GM18907 (cell line): ENCODE results near the gene DCLRE1B.
"Not testable (repeated sequence)": the region's sequence is repeated elsewhere in the genome, so short reads cannot be mapped to it uniquely, and the experiment has no call there.

Experiments used
- ATAC-seq: cut with Tn5 transposase; IDR thresholded peaks from one replicate; pipeline ENCODE4 v1.9.1; 2021; ENCODE audit warnings: mild to moderate bottlenecking, moderate library complexity; ENCODE audit not compliant: unreplicated experiment

Gene DCLRE1B

DNA sequence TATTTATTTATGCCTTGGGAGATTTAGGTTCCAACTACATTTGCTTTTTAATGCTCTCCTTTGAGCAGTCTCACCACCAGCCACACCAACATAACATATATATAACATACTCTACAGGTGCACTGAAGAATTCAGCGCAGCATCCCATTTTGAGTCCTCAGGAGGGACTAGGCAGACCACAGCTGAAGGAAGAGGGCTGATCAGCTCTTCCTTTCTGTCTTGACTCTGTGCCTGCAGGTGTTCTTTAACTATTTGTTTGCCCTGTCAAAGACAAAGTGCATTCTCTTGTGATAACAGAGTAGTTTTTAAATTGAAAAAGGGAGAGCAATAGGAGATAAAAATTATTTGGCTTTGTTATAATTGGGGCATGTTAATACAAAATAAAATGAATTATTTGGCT, 41.0 kb downstream of the DCLRE1B start:
- ATAC-seq = no peak

DNA sequence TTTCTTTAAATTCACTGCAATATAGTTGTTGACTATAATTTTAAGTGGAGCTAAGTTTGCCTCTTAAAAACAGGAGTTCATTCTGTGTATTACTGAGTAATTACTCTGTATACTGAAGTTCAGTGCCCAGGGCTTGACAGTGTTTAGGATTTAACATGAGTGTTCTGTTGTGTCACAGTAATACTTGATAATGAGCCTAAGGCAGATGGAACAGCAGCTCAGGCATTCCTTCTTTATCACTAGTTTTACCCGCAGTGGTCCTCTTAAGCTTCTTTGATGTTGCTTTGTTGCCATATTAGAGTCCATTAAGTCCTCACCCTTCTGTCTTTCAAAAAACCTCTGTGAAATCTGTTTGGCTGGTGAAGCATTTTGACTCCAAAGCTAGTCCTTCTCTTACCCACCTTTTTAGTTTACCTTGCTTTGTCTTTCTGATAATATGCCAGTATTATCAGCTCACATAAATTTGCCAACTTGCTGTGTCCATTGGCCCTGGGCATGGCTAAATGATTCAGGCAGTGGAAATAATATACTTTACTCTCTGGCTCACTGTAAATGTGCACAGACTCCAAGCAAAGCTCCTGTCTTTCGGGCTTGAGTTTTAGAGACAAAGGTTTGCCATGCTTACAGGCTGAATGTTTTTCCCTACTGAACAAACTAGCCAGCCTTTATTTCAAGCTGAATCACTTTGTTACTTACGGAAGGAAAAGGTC, 41.7 kb downstream of the DCLRE1B start:
- no peak for ATAC-seq

DNA sequence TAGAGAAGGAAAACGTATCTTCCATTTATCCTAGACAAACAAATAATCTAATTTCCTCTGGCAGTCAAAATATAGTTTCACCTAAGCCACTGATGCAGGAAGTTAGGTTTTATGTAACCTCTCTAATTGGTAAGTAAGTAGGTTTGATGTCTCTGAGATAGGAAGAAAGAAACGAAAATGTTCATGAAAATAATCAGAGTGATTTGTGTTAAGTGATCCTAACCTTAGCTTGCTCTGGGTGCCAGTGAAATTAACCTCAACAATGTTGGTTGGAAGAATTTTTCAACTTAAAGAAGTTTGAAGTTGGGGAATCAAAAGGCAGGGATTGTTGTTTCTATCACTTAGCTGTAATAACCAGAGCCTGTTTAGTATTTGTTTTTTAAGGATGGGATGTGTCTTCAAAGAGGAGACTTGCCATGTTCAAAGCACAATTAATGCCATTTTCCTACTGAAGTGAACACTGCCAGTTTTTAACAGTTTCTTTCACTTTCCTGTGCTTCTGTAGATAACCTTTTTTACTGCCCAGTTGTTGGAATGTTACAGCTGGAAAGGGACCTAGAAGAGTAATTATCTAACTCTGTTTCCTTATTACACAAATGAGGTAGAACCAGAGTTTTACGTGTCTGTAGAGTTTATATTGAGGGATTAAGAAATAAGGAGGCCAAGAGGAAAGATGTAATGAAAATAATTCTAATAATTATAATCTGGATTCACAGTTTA, 42.4 kb downstream of the DCLRE1B start:
- no peak for ATAC-seq

DNA sequence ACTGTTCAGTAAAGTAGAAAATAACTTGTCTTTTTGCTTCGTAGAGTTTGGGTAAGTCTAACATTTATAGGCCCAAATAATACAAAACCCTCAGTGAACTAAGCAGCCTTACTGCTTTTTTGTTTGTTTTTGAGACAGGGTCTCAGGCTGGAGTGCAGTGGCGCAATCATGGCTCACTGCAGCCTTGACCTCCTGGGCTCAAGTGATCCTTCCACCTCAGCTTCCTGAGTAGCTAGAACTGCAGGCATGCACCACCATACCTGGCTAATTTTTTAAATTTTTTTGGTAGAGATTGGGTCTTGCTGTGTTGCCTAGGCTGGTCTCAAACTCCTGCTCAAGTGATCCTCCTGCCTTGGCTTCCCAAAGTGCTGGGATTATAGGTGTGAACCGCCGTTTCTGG, 43.0 kb downstream of the DCLRE1B start:
- ATAC-seq = not testable (repeated sequence)

DNA sequence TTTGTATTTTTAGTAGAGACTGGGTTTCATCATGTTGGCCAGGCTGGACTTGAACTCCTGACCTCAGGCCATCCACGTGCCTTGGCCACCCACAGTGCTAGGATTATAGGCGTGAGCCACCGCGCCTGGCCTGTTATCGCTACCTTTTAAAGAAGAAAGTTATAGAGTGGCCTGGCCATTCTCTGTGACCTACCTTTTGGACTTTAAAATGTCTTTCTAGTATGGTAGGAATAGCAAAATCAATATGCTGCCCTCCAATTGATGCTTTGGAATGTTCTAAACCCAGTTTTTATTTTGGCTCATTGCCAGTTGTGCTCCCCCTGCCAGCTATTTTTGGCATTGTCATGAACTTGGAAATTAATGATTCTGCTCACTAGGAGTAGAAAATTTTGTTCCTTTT, 43.9 kb downstream of the DCLRE1B start:
- no peak for ATAC-seq

DNA sequence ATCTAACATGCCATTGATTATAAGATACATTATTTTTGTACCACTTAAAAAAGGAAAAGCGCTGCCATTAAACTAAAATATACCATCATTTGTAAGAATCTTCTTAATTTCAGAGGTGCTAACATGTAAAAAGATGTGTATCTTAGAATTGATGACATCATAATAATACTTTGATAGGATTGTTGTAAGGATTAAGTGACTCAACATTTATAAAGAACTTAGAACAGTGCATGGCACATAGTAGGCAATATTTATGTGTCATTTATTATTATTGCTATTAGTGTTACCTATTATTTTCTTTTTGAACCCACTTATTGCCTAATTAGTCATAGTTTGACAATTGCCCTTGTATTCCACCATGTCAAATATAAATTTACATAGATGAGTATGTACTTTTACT, 45.8 kb downstream of the DCLRE1B start:
- ATAC-seq = no peak

DNA sequence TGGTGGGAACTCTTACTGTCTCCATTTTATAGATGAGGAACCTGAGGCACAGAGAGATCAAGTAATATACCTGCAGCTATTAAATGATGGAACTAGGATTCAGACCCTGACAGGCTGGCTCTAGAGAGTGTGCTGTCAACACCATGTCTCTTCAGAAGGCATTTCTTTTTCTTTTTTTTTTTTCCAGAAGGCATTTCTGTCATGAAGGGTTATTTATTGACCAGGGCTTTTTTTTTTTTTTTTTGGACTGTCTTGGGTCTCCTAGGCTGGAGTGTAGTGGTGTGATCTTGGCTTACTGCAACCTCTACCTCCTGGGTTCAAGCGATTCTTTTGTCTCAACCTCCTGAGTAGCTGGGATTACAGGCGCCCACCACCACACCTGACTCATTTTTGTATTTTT, 46.6 kb downstream of the DCLRE1B start:
- ATAC-seq = no peak

DNA sequence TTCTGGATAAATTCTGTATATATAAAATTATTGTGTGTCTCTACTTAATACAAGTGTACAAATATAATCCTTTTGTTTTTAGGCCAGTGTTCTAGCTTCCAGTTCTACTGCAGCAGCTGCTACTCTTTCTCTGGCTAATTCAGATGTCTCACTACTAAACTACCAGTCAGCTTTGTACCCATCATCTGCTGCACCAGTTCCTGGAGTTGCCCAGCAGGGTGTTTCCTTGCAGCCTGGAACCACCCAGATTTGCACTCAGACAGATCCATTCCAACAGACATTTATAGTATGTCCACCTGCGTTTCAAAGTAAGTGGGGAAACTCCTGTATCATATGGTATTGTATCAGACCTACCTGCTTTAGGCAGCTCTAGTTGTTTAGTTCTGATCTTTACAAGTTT, 52.9 kb downstream of the DCLRE1B start:
- ATAC-seq = no peak

DNA sequence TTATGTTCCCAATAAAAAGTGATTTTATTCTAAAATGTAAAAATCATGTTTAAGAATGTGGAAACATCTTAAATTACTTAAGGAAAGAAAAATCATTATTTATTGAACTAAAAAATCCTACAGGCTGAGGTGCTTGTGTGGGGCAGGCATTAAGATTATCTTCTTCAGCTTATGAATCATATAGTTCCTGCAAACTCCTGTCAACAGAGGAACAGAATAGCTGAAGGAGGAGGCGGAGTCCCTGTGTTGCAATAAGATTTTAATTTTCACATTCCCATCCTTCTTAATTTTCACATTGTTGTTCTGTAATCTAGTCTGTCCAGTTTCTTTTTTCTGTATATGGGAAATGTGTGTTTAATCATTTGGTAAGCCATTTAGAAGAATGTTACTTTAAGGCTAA, 53.6 kb downstream of the DCLRE1B start:
- no peak for ATAC-seq

DNA sequence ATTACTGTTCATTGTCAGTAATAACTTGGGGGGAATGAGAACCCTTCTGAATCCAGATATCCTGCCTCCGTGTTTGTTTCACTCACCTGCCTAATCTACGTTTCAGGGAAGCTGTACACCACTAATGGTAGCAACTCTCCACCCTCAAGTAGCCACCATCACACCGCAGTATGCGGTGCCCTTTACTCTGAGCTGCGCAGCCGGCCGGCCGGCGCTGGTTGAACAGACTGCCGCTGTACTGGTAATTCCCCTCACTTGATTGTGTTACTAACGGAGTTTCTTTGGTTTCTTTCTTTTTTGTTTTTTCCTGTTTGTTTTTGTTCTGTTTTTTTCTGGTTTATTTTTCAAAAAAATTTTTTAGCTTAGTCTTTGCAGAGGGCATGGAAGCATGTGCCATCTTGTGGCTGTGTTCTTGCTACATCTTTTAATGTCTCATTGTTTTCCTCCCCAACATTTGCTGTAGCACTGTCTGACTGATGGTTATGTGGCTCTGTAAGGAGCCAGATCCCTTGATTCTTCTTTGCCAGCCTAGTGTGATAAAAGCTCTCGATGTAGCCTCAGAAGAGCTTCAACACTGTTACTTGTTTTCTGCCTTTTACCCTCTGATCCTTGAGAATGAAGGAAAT, 58.3 kb downstream of the DCLRE1B start:
- ATAC-seq = no peak
